Lower lobe of right lung (tissue), 2 donors: Measurements from ENCODE around the gene ARSK. TPM values are rescaled to one million over a fixed set of nuclear protein-coding genes. Genes with fewer than 3 reads are reported as not detected.
A peak's percentile ranks its signal among the peaks of the same experiment; 100 is the strongest.

ENCODE experiments used
- ATAC-seq, 2 donors: fragments of 200-7000 bp; cut with Tn5 transposase; one replicate each; pipeline ENCODE4 v1.9.1; 2020 to 2022; ENCODE audit warnings: mild to moderate bottlenecking in 2 of 2, moderate library complexity in 2 of 2
- DNase-seq: peaks from one replicate; pipeline ENCODE4 v3.0.0-alpha.2; 2020
- H3K27ac ChIP-seq: fragments of 200-600 bp; one replicate; pipeline ENCODE4 v1.8.0; 2022
- H3K27me3 ChIP-seq: fragments of 200-600 bp; one replicate; pipeline ENCODE4 v1.8.0; 2022; ENCODE audit warnings: low read depth
- H3K36me3 ChIP-seq: fragments of 200-600 bp; one replicate; pipeline ENCODE4 v1.8.0; 2022; ENCODE audit warnings: mild to moderate bottlenecking
- H3K4me1 ChIP-seq: fragments of 200-600 bp; one replicate; pipeline ENCODE4 v1.8.0; 2022
- H3K4me3 ChIP-seq: fragments of 200-600 bp; one replicate; pipeline ENCODE4 v1.8.0; 2022; ENCODE audit warnings: mild to moderate bottlenecking
- H3K9me3 ChIP-seq: fragments of 200-600 bp; one replicate; pipeline ENCODE4 v1.8.0; 2022
- CTCF ChIP-seq: fragments of 200-600 bp; IDR thresholded peaks from one replicate; pipeline ENCODE4 v1.8.0; 2022; ENCODE audit warnings: antibody characterized with exemption, mild to moderate bottlenecking
- intact Hi-C: fragments of 100-400 bp; cut with DNase I; formaldehyde crosslinking; loops from one replicate; pipeline ENCODE4 v1.11.0; 2022
- total RNA-seq: library from RNA; stranded (reverse); fragmentation: NEBNext Ultra II Directional; extraction: Animal tissue kit (Norgen Biotek cat#: 25700); gene quantifications from one replicate; pipeline ENCODE4 v1.2.1, GENCODE V29; 2021
- donor health status: DM: no; HTN: yes; CAD: no; lungs with severe emphysema.

ARSK gene
- total RNA-seq, 1 donor from 2014 or later: 5.6 TPM

GRCh38 chr5:95531491-95531890 lies 23.4 kb upstream of the ARSK start:
- Histone ChIP-seq H3K4me3 (no peak overlapping the region), H3K9me3 (no peaks in the 10 kb centered on the region), H3K4me1 (no peaks in the 10 kb centered on the region), H3K27ac (no peak overlapping the region), H3K27me3 (no peaks in the 10 kb centered on the region), H3K36me3 (peaks cover 86% of the 10 kb centered on the region)
- no peak for ATAC-seq
- TF ChIP-seq CTCF: no peak
- intact Hi-C loops: no loop called here
- DNase-seq: no peak

- no peaks in the 10 kb centered on the region for H3K4me1 ChIP-seq
- H3K4me3 ChIP-seq: no peak overlapping the region
- no peak for TF ChIP-seq CTCF
- no peak for DNase-seq
- no peaks in the 10 kb centered on the region for H3K27me3 ChIP-seq
- H3K36me3 ChIP-seq: peaks cover 86% of the 10 kb centered on the region
- intact Hi-C loops: no loop called here
- no peak overlapping the region for H3K27ac ChIP-seq
- no peaks in the 10 kb centered on the region for H3K9me3 ChIP-seq
- ATAC-seq: no peak
Observed at GRCh38 chr5:95532415-95532814, 22.5 kb upstream of the ARSK start.

GRCh38 chr5:95533106-95533505 lies 21.8 kb upstream of the ARSK start:
- Histone ChIP-seq H3K27ac (no peak overlapping the region), H3K36me3 (peaks cover 86% of the 10 kb centered on the region), H3K9me3 (no peaks in the 10 kb centered on the region), H3K4me3 (no peak overlapping the region), H3K27me3 (no peaks in the 10 kb centered on the region), H3K4me1 (no peaks in the 10 kb centered on the region)
- DNase-seq (no peak), ATAC-seq (no peak)
- intact Hi-C loops: no loop called here
- no peak for TF ChIP-seq CTCF

GRCh38 chr5:95533761-95534160 lies 21.1 kb upstream of the ARSK start:
- no peaks in the 10 kb centered on the region for H3K27me3 ChIP-seq
- intact Hi-C loops: no loop called here
- H3K4me3 ChIP-seq: no peak overlapping the region
- no peak for TF ChIP-seq CTCF
- no peak overlapping the region for H3K27ac ChIP-seq
- H3K4me1 ChIP-seq: no peaks in the 10 kb centered on the region
- ATAC-seq: no peak
- no peaks in the 10 kb centered on the region for H3K9me3 ChIP-seq
- H3K36me3 ChIP-seq: peaks cover 84% of the 10 kb centered on the region
- no peak for DNase-seq

- intact Hi-C loops: no loop called here
- Histone ChIP-seq H3K4me3 (no peak overlapping the region), H3K4me1 (no peaks in the 10 kb centered on the region), H3K9me3 (no peaks in the 10 kb centered on the region), H3K36me3 (peaks cover 95% of the 10 kb centered on the region), H3K27ac (no peak overlapping the region), H3K27me3 (no peaks in the 10 kb centered on the region)
- DNase-seq (no peak), ATAC-seq (peak in 1 of 2 donors; percentile 45)
- no peak for TF ChIP-seq CTCF
Observed at GRCh38 chr5:95537501-95537900, 17.4 kb upstream of the ARSK start.
